ENCODE results near the gene TMEM269. TPM values are rescaled to one million over a fixed set of nuclear protein-coding genes. Genes with fewer than 3 reads are reported as not detected.

Gene TMEM269
- total and polyA plus RNA-seq, 9 of the 15 experiments (the other 6 are each of a cell fraction or from before 2014, with no cell fraction given): 0.09 to 0.49 (median 0.21) TPM

- TF ChIP-seq SIN3B (IDR thresholded peaks at IDR 0.05; ENCODE audit: low read depth) (no peak; the same call in 1 of the 2 replicates), NELFE (IDR thresholded peaks at IDR 0.05; ENCODE audit: insufficient read depth, insufficient read length) (no peak), TFAP4 (CRISPR knock-in tag; IDR thresholded peaks at IDR 0.05; ENCODE audit: borderline replicate concordance) (peak; percentile 83; the same call in 1 of the 2 replicates), ATF7 (IDR thresholded peaks at IDR 0.05) (peak; percentile 74), NCOA6 (IDR thresholded peaks at IDR 0.05) (no peak), UBTF (IDR thresholded peaks at IDR 0.05; ENCODE audit: borderline replicate concordance in 1 of 2, low read depth in 2 of 2, low read length in 2 of 2) (peak; percentile 56 to 57; a peak in 2 of 4 replicates), ZEB2 (IDR thresholded peaks at IDR 0.05) (0 out of 2 replicates have a peak, but pooled peaks have one; percentile 27), MLLT1 (IDR thresholded peaks at IDR 0.05) (peak; percentile 74 to 94; a peak in 2 of 4 replicates), ZFP30 (CRISPR knock-in tag; IDR thresholded peaks at IDR 0.05; ENCODE audit: borderline replicate concordance) (no peak), SPI1 (IDR thresholded peaks at IDR 0.05; ENCODE audit: borderline replicate concordance, low read depth, low read length) (peak; percentile 25; the same call in 1 of the 2 replicates), TARDBP (IDR thresholded peaks at IDR 0.05) (0 out of 2 replicates have a peak, but pooled peaks have one; percentile 48), RNF2 (IDR thresholded peaks at IDR 0.05) (peak; percentile 82; the same call in 1 of the 2 replicates), ELF2 (CRISPR knock-in tag; IDR thresholded peaks at IDR 0.05) (0 out of 2 replicates have a peak, but pooled peaks have one; percentile 46), SFPQ (IDR thresholded peaks at IDR 0.05; ENCODE audit: low read depth, low read length) (no peak), GABPB1 (CRISPR knock-in tag; IDR thresholded peaks at IDR 0.05) (peak; percentile 94), ZNF165 (CRISPR knock-in tag; IDR thresholded peaks at IDR 0.05; ENCODE audit: borderline replicate concordance) (no peak; the same call in 1 of the 2 replicates), ADNP (tag; IDR thresholded peaks at IDR 0.05) (no peak), NFIC (IDR thresholded peaks at IDR 0.05) (peak; percentile 79; the same call in 1 of the 2 replicates), ZBTB9 (CRISPR knock-in tag; IDR thresholded peaks at IDR 0.05) (peak; percentile 79), NFRKB (IDR thresholded peaks at IDR 0.05; ENCODE audit: low read depth) (peak; percentile 72)
Measured at GRCh38 chr1:42846257-42847110, 61.7 kb downstream of the TMEM269 start, which contains the start of gene ZNF691 (continued).
